Transverse colon (tissue), 3 donors: Measurements from ENCODE around the gene STOX2.

Source experiments
- POLR2A ChIP-seq: fragments of 450-650 bp; IDR thresholded peaks from one replicate; pipeline ENCODE4 v1.6.1; 2016; ENCODE audit warnings: antibody characterized with exemption, mild to moderate bottlenecking, moderate library complexity
- TF ChIP-seq, protein P1 (sequence below), 5 experiments: fragments of 200-600 bp in 3 of 5; fragments of 450-650 bp in 2 of 5; sonication (generic) in 3 of 5; IDR thresholded peaks; 1 replicate in 2 of 5; 2 replicates in 3 of 5; pipeline ENCODE4 v1.5.1; 2016 to 2017; ENCODE audit warnings: antibody characterized with exemption in 5 of 5, inconsistent platforms in 3 of 5, mild to moderate bottlenecking in 2 of 5, moderate library complexity in 1 of 5

DNA sequence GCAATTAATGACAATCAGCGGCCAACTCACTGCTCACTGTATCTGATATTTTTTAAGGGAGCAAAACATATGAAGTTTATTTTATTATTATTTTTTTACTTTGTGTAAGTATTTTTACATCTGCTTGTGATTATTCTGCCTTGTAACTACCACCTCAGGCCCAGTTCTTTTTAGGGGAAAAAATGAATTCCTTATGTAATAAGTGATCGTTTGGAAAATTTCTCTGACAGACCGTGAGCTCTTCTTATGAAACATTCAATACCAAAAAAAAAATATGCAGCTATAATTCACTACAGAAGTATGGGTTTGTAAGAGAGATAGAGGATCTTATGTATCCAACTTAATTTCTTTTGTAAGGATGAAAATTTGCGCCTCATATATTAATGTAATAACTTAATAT lies 33.5 kb upstream of the STOX2 start:
- TF ChIP-seq POLR2A = no peak
- TF ChIP-seq, protein P1, sequence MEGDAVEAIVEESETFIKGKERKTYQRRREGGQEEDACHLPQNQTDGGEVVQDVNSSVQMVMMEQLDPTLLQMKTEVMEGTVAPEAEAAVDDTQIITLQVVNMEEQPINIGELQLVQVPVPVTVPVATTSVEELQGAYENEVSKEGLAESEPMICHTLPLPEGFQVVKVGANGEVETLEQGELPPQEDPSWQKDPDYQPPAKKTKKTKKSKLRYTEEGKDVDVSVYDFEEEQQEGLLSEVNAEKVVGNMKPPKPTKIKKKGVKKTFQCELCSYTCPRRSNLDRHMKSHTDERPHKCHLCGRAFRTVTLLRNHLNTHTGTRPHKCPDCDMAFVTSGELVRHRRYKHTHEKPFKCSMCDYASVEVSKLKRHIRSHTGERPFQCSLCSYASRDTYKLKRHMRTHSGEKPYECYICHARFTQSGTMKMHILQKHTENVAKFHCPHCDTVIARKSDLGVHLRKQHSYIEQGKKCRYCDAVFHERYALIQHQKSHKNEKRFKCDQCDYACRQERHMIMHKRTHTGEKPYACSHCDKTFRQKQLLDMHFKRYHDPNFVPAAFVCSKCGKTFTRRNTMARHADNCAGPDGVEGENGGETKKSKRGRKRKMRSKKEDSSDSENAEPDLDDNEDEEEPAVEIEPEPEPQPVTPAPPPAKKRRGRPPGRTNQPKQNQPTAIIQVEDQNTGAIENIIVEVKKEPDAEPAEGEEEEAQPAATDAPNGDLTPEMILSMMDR (IDR thresholded peaks at IDR 0.05) = no peak
